GM21576 (cell line): Measurements from ENCODE around the gene RAMP2.
"Not testable (repeated sequence)": the region's sequence is repeated elsewhere in the genome, so short reads cannot be mapped to it uniquely, and the experiment has no call there.

Experiments
- ATAC-seq: cut with Tn5 transposase; IDR thresholded peaks from one replicate; pipeline ENCODE4 v1.9.1; 2021; ENCODE audit warnings: mild to moderate bottlenecking, moderate library complexity; ENCODE audit not compliant: unreplicated experiment

Gene RAMP2

DNA sequence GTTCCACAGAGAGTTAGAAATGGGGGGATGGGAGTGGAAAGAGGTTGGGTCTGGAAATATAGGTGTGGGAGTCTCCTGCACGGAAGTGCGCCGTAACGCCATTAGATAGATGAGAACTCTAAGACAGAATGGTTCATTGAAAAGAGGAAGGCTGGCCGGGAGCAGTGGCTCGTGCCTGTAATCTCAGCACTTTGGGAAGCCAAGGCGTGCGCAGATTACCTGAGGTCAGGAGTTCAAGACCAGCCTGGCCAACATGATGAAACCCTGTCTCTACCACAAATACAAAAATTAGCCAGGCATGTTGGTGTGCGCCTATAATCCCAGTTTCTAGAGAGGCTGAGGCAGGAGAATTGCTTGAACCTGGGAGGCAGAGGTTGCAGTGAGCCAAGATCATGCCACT, 7.0 kb downstream of the RAMP2 start:
- ATAC-seq = not testable (repeated sequence)

DNA sequence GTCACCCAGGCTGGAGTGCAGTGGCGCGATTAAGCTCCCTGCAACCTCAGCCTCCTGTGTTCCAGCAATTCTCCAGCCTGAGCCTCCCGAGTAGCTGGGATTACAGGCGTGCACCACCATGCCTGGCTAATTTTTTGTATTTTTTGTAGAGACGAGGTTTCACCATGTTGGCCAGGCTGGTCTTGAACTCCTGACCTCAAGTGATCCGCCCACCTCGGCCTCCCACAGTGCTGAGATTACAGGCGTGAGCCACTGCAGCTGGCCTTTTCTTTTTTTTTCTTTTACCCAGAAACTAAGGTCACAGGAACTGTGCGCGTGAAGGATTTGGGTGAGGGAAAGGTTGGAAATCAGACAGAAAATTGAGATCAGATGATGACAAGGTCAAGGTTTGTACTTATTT, 8.9 kb downstream of the RAMP2 start:
- not testable (repeated sequence) for ATAC-seq

DNA sequence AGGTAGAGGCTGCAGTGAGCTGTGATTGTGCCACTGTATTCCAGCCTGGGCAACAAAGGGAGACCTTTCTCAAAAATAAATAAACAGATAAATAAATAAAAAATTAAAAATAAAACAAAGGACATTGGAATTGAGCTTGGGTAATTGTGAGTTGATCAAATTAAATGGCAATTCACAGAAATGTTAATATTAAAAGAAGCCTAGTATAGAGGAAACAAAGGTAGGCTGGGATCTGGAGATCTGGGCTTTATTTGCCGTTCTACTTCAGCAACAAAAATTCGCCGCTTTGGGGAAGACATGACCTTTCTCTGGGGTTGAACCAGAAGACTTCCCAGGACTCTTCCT, 11.9 kb downstream of the RAMP2 start:
- no peak for ATAC-seq

DNA sequence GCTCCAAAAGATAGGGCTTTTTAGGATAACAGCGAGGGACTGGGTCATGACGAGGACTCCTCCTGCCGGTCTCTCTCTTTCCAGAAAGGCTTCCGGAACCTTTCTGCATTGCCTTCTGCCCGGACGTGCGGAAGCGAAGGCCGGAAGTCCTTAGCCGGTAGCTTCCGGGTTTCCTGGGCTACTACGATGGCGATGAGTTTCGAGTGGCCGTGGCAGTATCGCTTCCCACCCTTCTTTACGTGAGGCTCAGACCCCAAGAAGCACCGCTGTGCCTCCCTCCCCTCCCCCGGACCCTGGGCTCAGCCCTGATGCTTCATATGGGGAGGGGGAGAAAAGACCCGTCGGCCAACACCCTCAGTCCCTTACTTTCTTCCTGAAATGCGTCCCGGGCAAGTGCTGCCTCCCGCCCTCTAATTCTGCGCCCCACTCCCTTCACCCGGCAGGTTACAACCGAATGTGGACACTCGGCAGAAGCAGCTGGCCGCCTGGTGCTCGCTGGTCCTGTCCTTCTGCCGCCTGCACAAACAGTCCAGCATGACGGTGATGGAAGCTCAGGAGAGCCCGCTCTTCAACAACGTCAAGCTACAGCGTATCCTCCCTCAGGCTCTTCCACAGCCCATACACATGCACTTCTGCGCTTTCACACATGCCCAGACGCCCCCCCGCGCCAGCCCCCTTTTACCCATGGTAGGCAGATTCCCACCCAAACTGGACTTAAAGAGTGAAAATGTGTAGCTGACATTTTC, 12.4 kb downstream of the RAMP2 start, which contains the start of gene VPS25:
Gene VPS25, plus strand, starts transcription at position 160 of the 746 bp plus-strand sequence. Its CDS starts 27 bp downstream, at position 187.
- ATAC-seq = no peak

DNA sequence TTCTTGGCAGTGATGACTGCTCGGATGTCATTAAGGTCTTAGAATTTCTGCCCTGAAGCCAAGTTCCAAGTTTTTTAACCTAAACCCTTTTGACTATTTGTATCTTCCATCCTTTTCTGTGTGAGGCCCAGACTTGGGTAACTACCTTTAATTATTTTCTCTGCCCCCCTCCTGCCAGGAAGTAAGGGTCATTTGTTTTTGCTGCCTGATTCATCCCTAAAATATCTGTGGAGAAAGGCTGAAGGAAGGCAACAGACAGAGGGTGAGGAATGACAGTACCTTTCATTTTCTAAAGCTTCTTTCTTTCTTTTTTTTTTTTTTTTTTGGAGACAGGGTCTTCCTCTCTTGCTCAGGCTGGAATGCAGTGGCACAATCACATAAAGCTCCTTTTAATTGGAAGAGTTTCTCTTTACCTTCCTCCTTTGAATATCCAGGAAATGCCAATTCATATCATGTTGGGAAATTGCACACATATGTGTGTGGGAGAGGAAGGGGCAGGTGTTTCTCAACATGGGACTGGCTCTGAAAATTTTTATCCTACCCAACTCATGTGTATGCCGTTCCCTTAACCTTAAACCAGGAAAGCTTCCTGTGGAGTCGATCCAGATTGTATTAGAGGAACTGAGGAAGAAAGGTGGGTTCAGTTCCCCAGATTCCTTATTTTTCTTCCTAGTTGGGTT, 13.2 kb downstream of the RAMP2 start:
- ATAC-seq = no peak

DNA sequence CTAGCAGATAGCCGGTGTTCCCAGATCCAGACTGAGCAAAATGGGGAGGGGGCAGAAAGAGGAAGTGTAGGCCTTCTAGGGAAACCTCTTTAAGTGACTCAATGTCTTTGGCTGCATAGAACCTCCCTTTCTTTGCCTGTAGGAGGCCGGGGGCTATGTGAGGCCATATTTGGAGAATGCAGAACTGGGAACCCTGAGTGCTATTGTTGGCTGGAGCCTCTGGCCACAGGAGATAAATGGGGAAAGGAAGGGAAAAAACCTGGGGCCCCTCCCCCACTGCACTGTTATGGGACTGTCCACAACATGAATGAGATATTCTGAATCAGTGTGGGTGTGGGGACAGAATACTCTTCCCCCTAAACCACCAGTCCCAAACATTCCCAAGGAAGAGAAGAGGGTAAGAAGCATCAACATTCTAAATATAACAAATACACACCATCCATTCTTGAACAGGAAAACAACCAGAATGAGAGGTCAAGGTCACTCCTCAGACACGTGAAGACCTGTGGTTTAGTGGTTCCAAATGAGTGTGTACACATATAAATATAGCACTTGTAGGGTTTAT, 14.6 kb downstream of the RAMP2 start:
- no peak for ATAC-seq

DNA sequence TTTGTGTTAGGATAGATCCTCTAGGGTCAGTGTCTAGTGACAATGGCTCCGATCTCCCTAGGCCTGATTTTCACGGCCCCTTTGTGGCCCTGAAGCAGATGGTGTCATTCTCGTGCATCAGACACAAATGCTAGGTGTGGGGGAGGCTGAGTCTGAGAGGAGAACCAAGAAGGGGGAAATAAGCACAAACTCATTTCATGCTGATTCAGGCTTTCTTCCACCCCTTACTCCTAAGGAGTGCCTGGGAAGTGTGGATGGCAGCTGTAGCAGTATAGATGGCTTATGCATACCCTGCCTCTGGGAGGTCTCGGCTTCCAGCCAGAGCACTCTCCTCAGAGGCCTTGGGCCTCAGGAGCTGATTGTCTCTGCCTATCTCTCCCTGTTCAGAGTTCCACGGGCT, 17.5 kb downstream of the RAMP2 start:
- no peak for ATAC-seq

DNA sequence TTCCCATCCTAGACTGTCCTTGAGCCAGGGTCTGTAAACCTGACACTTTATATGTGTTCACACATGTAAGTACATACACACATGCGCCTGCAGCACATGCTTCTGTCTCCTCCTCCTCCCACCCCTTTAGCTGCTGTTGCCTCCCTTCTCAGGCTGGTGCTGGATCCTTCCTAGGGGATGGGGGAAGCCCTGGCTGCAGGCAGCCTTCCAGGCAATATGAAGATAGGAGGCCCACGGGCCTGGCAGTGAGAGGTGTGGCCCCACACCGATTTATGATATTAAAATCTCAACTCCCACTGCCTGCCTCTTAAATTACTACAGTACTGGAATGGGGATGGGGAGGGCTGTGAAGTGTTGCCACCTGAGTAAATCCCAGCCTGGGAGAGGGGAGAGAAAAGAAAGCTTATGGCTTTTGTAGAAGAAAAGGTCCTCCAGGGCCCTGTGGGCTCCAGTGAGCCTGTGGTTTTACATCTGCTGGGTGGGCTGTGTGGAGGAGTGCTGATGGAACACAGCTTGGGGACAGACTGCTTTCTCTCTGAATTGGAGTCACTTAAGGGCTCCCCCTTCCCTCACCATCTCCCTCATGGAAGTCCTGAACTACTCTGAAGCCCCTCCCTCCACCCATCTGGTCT, 18.4 kb downstream of the RAMP2 start:
- ATAC-seq = no peak

DNA sequence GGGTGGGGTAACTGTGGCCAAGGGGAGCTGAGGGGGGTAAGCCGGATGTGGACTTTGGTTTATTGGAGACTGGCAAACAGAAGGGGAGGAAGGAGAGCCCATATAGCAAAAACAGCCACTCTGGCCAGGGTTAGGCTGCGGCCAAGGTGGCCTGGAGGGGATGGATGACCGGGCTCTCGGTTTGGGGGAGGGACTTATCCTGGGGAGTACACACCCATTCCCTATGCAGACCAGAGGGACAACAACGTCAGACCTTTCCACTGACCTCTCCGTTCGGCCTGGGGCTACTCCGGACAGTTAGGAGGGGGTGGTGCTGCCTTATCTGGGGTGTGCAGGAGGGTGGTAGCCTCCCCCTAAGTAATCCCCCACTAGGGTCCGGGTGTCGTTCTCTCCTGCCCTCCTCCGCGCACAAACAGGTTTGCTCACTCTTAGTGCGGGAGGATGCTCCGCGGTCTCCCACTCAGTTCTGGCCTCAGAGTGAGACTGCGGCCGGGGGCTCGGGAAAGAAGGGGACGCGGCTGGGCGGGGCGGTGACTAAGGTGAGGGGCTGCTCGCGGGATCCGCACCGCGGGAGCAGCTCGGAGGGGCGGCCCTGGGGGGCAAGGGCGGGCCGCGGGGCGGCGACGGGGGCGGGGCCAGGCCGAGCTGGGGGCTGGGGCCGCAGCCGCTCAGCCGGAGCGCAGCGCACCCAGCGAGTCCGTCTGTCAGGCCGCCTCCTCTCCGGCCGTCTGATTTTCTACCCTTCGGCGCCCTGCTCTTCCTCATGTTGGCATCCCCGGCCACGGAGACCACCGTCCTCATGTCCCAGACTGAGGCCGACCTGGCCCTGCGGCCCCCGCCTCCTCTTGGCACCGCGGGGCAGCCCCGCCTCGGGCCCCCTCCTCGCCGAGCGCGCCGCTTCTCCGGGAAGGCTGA, 19.2 kb downstream of the RAMP2 start, which contains the start of gene WNK4:
Gene WNK4, plus strand, starts transcription at position 675 of the 915 bp plus-strand sequence. Its CDS starts 89 bp downstream, at position 764.
- no peak for ATAC-seq

DNA sequence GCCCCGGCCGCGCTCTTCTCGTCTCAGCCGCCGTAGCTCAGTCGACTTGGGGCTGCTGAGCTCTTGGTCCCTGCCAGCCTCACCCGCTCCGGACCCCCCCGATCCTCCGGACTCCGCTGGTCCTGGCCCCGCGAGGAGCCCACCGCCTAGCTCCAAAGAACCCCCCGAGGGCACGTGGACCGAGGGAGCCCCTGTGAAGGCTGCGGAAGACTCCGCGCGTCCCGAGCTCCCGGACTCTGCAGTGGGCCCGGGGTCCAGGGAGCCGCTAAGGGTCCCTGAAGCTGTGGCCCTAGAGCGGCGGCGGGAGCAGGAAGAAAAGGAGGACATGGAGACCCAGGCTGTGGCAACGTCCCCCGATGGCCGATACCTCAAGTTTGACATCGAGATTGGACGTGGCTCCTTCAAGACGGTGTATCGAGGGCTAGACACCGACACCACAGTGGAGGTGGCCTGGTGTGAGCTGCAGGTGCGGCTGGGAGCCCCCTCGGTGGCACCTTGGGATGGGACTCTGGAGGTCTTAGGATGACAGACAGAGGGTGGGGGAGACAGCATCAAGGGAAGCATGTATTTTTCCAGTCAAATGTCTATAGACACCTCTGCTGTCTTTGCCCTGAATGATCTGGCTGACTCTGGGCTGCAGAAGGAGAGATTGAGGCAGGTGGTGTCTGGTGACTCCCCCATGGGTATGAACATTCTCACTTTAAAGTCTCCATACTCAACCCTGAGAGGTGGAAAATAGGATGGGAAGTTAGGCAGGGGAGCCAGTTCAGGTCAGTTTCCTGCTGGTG, 20.0 kb downstream of the RAMP2 start:
- no peak for ATAC-seq

DNA sequence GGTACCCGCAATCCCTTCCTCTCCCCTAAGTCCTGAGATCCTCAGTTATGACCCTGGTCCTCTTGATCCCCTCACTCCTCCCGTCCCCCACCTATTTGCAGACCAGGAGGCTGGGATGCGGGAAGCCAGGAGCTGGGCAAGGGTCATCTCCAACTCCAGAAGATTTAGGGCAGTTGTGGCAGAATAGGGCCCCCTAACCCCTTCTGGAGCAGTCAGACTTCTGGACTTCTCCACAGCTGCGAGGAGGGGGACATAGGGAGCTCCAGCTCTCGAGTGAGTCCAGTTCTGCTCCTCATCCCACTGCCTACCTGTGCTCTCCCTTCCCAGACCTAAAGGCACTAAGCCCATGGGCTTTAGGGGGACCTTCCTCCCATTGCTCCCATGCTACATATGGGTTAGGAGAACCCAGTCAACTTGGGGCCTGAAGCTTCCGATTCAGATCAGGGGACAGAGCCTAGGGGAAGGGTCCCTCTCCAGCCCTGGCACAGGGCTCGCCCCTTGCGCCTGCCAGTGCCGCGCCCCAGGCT, 20.7 kb downstream of the RAMP2 start:
- no peak for ATAC-seq

DNA sequence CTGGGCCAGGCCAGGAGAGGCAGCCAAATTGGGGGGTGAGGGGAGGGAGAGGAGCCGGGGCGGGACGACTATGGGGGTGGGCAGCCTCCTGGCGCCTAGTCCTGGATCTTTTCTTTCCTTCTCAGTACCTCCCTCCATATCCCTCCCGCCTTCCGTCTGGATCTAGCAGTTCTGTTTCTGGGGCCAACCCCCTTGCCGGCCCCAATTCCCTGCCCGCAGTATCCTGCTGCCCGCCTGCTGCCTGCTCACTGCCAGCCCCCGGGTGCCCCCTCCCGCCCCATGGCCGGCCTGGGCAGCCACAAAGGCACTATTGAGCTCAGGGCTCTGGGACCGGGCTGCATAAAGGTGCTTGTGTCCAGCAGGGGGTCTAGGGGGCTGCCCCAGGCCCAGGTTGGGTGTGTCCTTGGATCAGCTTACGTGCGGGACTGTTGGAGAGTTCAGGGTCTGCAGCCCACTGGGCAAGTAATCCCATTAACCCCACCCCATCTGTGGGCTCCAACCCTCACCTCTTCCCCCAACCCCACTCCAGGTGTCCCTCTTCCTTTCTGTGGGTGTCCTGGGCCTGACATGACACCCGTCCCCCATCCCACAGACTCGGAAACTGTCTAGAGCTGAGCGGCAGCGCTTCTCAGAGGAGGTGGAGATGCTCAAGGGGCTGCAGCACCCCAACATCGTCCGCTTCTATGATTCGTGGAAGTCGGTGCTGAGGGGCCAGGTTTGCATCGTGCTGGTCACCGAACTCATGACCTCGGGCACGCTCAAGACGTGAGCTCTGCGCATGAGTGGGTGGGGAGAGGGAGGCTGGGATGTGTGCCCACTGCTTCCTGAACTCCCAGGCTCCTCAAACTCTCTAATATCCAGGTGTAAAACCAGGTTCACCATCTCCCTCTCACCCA, 21.4 kb downstream of the RAMP2 start:
- ATAC-seq = no peak

DNA sequence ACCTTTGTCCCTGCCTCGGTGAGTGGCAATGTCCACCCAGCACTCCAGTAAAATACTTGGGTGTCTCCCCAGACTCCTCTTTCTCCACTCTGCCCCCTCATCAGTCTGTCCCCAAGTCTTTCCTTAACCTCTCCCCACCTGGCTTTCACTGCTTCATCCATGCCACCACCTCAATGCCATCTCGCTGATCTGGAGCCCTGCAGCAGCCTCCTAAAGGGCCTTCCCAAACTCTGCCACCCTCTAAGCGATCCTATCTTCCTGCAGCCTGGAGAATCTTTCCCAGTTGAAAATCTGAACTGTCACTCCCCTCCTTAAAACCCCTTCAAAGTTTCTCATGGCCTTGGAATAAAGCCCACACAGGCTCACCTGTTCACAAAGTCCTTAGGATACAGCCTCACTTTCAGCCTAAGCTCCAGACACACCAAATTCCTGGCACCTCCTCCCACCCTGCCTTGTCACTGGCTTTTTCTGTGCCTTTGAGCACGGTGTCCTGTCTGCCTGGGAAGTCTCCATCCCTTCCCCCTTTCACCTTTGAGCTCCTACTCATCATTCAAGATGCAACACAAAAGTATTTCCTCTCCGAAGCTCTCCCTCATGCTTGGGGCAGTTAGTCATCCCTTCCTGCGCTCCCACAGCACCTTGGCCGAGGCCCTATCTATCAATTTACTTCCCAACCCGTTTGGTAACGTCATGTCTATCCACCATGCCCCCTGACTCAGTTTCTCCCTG, 22.2 kb downstream of the RAMP2 start:
- no peak for ATAC-seq

DNA sequence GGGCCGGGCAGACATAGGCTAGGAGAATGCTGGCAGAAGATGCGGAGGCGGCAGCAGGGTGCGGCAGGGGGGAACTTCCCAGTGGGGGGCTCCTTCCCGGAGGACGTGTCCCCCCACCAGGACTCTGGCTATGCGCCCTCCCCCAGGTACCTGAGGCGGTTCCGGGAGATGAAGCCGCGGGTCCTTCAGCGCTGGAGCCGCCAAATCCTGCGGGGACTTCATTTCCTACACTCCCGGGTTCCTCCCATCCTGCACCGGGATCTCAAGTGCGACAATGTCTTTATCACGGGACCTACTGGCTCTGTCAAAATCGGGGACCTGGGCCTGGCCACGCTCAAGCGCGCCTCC, 22.7 kb downstream of the RAMP2 start:
- no peak for ATAC-seq

DNA sequence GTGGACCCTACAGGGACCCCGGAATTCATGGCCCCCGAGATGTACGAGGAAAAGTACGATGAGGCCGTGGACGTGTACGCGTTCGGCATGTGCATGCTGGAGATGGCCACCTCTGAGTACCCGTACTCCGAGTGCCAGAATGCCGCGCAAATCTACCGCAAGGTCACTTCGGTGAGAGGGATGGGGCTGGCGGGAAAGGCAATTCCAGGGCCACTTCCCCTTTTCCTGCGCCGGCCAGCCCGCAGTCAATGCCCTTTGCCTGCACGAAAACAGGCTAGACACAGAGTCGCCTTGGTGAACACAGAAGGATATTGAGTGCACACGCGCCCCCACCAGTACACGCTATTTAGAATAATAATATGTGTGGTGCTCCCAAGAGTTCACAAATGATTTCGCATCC, 23.4 kb downstream of the RAMP2 start:
- ATAC-seq = no peak

DNA sequence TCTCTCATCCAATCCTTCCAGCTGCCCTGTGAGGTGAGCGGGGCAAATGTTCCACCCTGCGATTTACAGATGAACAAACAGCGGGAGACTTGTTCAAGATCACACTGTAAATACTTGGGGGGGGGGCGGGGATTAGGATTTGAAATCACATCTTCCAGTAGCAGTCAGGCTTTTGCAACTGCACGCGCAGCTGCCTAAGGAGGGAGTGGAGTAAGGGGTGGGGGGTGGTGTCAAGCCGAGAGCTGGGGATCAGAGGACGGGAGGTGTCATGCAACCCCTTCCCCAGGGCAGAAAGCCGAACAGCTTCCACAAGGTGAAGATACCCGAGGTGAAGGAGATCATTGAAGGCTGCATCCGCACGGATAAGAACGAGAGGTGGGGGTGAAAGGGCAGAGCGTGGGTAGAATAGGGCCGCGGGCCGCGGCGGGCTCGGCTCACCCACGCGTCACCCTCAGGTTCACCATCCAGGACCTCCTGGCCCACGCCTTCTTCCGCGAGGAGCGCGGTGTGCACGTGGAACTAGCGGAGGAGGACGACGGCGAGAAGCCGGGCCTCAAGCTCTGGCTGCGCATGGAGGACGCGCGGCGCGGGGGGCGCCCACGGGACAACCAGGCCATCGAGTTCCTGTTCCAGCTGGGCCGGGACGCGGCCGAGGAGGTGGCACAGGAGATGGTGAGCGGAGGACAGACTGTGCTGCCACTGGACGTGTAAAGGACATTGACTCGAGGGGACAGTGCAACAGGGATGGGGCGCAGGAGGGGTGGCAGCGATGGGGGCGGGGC, 24.0 kb downstream of the RAMP2 start:
- no peak for ATAC-seq

DNA sequence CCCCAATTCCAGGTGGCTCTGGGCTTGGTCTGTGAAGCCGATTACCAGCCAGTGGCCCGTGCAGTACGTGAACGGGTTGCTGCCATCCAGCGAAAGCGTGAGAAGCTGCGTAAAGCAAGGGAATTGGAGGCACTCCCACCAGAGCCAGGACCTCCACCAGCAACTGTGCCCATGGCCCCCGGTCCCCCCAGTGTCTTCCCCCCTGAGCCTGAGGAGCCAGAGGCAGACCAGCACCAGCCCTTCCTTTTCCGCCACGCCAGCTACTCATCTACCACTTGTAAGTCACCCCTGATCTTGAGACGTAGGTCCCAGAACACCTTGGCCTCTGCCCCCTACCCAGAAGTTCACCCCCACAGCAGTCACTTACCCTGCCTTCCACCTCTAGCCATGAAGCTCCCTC, 26.2 kb downstream of the RAMP2 start:
- no peak for ATAC-seq
